AG08395 (cell line): ENCODE results near the gene RGS19.

Experiments
- DNase-seq: peaks from one replicate; pipeline ENCODE4 v3.0.0; 2012; ENCODE audit warnings: mixed read lengths, low spot score

Gene RGS19

DNA sequence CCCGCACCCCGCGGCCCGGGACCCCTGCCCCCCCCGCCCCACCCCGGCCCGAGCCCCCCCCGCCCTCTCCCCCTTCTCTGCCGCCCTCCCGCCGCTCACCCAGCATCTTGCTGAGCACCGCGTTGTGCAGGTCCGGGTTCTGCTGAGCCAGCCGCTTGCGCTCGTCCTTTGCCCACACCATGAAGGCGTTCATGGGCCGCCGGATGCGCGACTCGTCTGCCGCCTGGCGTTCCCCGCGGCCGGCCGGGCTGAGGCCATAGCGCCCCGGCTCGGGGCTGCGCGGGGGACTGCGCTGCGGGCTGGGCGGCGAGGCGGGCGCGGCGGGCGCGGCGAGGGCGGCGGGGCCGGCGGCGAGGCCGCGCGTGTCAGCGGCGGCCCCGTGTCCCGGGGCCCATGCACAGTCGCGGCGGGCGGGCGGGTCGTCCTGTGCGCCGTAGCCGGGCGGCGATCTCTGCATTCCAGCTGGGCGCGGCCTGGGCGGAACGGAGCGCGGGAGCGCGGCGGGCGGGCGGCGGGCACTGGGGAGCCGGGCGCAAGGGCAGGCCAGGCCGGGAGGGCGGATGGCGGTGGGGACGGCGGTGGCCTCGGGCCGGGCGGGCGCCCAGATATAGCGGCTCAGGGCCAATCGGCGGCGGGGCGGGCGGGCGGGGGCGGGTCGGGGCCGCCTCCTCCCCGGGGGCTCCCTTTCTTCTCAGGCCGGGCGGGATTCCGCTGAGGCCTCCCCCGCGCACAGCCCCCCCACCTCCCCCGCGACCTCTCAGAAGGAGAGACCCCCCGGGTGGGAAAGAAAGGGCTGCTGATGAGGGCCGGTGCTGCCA is 30.0 kb downstream of the RGS19 start, which contains the start of gene SOX18:
SOX18 (minus strand) TSS at position 580 of the 818 bp plus-strand sequence; CDS start at position 457, 123 bp downstream.
- DNase-seq, result no peak

DNA sequence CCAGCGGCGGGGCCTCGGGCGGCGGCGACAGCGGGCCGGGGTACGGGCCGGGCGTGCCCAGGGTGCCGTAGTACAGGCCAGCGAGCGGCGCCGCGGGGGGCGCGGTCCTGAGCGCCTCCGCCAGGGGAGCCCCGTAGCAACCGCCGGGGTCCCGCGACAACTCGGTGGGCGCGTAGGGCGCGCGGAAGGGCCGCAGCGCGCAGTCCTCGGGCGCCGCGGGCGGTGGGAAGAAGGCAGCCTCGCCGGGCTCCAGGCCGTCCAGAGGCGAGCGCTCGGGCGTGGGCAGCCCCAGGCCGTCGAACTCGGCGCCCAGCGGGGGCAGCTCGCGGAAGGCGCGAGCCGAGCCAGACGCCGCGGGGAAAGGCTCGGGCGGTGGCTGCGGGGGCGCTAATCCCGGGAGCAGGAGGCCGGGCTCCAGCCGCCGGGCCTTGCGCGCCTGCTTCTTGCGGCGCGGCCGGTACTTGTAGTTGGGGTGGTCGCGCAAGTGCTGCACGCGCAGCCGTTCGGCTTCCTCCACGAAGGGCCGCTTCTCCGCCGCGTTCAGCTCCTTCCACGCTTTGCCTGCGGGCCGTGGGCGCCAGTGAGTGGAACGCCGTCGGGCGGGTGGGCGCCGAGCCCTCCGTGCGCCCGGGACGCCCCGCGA is 30.8 kb downstream of the RGS19 start:
- DNase-seq, result no peak

DNA sequence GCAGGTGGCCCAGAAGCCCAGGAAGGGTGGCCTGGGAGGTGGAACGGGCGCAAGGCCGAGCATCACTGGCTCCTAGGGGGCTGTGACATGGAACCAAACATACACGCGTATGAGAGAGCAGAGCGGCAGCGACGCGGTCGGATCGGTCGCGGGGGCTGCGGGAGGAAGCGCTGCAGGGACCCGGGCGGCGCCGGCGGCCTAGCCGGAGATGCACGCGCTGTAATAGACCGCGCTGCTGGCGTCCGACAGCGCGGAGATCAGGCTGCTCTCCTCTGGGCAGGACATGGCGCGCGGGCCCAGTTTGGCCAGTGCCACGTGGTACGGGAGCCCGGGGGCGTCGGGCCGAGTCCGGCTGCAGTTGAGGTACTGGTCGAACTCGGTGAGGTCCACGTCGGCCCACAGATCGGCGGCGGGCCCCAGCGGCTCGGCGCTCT is 31.3 kb downstream of the RGS19 start:
- no peak for DNase-seq

DNA sequence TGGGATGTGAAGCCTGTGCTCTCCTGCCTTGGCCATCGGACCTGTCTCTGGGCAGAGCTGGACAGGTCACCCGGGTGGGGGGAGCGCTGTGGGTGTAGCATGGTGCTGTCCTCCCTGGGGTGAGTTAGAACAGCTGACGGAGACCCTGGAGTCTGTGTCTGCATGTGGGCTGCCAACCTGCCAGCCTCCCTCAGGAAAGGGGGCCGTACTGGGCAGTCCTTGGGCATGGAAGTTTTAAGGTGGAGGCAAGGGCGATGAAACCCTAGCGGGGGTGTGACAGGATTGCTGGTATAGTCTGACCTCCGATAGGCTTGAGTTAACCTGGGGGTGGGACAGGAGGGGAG is 32.3 kb downstream of the RGS19 start:
- no peak for DNase-seq

DNA sequence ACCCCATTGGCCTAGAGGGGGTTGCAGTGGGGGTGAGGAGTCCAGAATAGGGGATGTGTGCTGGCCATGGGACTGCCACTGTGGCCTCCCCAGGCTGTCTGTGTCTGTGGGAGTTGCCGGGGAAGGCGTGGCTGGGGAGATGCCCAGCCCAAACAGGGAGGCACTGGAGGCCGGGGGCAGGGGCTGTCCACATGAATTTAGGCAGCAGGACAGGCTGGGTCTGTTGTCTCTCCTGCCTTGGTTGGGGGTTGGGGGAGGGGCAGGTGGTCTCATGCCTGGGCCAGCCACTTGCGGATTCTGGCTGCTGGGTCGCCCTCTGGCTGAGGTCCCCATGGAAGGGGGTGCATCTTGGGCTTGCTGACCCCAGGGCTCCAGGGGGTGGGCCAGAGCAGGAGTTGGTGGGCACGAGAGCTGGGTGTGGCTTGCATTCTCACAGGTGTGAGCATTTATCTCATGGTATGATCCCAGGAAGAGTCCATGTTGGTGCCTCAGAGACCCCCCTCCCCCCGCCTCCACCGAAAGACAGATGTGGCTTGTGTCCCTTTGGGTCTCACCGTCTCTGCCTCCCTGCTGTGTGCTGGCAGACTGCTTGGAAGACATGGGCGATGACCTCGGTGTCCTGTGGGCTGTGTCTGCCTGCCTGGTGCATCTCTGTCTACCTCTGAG is 33.8 kb downstream of the RGS19 start:
- DNase-seq, result no peak

DNA sequence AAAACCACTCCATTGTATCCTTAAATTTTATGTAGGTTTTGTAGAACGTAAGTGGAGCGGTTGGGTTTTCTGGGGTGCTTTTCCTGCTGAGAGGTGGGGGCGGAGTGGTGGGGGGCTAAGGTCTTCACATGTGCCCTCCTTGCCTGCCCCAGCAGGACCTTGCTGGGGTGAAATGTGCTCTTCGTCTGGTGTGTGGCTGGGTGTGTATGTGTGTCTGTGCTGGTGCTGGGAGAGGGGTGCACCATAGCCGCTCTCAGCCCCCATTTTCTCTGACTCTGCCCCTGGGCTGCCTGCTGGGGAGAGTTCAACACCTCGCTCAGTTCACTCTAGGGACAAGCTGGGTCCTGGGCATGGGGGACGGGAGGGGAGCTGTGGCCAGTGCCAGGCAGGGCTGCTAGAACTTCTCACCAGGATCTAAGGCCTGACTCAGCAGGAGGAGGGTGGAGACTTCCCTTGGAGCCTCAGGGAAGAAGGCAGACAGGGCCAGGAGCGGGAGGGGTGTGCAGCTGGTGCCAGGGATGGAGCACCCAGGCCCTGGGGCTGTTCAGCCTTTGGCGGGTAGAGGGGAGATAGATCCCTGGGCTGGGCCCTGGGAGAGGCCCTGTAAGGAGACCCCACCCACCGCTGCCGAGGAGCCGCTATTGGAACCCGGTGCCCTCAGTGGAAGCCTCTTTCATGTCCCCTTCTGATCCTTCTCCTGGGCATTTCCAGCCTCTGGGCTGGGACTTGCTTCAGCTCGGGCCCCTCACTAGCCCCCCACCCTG is 34.7 kb downstream of the RGS19 start:
- peak; percentile 81 for DNase-seq

DNA sequence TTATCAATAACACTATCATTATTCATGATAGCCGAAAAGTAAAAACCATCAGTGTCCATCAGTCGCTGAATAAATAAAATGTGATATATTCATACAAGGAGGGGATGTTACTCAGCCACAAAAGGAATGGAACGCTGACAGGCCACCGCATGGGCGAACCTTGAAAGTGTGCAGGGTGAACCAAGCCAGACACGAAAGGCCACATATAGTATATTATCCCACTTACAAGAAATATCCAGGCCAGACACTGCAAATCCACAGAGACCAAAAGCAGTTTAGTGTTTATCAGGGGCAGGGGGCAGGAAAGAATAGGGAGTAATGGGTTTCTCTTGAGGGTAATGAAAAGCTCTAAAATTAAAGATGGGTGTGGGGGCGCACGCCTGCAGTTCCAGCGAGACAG is 35.5 kb downstream of the RGS19 start:
- no peak for DNase-seq

DNA sequence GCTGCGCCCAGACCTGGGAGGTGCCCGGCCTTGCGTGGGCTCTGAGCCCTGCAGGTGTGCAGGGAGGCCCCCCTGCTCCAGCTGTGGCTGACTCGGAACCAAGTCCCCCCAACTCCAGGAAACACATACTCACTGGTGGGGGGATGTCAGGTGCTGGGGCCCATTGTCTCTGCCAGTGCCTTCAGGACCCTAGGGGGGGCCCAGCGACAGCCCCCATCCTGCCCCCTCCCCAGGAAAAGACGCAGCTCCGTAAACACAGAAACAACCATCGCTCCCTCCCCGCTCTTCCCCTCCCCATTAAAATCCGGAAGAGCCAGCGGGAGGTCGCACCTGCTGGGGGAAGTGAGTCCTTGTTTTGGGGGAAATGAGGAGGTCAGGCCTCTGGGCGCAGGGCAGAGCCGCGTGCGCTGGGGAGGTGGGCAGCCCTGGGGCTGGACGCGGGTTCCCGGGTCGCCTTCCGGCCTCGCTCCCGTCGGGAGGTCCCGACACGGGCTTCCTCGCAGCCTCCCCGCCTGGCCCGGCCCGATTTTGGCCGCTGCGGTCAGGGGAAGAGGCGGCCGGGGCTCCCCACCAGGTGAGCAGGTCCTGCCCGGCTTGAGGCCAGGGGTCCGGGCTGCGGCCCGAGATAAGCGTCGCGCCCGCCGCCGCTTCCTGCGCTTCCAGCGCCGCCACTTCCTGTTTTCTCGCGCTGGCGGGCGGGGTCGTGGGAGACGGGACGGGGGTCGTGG is 37.1 kb downstream of the RGS19 start:
- DNase-seq, result no peak

DNA sequence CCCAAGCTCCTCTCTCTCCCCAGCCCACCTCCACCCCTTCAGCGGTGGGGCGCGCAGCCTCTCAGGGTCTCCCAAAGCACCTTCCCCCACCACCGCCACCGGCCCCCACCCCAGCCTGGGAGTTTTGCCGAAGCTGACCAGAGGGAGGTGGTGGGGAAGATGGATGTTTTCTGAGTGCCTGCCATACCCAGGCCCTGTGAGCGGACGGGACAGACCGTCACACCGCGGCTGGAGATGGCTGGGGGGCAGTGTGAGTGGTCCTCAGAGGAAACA is 37.6 kb downstream of the RGS19 start:
- DNase-seq, result no peak

DNA sequence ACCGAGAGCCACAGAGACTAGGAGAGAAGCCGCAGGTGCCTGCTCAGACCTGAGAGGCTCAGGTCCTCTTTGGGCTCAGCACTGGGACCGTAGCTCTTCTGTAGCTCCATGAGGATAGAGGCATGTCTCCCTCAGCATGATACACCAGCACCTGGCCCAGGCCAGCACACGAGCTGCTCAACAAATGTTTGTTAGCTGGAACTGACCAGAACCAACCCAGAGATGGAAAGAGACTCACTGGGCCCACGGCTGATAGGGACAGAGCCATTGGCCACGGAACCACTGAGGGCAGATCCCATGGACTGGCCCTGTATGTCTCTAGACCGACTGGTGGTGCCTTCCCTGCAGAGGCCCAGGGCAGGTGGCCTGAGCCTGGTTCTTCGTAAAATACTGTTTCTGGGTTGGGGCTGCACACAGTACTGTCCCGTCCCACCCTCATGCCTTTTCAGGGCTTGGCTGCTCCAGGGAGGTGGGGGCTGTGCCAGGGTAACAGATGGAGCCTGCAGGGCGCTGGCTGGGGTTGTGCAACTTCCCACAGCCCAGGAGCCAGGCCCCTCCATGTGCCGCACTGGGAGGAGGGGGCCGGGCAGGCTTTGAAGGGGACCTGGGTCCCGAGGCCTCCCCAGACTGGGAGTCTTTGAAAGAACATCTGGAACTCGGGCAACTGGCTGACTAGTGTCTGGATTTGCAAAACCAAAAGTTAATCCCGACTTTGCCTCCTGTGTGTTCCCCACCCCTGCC is 38.1 kb downstream of the RGS19 start:
- DNase-seq, result no peak

DNA sequence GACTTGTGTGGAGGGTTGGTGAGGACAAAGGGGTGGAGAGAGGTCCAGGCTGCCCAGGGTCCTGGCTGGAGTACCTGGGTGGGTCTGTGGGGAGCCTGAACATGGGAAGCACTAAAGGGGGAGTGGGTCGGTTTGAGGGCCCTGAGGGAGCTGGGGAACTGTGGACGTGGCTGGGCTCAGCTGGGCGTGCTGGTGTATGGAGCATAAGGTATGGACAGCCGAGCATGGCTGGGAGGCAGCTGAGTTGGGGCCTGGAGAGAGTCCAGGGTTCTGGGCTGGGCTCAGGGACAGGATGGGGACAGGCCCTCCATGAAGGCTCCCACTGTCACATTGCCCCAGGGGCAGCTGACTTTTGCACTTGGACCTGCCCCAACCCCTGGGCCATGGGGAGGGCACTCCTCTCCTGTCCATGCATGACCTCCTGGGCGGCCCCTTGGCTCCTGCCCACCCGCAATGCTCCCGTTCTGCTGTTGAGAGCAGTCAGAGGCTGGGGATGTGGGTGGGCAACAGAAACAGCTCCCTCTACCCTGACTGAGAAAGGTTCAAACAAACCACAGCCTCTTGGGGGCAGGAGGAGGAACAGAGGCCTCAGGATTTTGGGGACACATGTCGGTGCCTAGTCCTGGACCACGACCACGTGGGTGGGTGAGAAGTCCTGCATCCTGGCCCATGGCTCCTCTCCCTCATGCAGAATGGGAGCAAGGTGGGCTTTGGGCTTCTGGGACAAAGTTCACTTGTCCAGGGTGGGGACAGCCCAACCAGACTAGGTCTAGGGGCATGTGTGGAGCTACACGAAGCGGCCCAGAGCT is 38.9 kb downstream of the RGS19 start:
- DNase-seq, result no peak

DNA sequence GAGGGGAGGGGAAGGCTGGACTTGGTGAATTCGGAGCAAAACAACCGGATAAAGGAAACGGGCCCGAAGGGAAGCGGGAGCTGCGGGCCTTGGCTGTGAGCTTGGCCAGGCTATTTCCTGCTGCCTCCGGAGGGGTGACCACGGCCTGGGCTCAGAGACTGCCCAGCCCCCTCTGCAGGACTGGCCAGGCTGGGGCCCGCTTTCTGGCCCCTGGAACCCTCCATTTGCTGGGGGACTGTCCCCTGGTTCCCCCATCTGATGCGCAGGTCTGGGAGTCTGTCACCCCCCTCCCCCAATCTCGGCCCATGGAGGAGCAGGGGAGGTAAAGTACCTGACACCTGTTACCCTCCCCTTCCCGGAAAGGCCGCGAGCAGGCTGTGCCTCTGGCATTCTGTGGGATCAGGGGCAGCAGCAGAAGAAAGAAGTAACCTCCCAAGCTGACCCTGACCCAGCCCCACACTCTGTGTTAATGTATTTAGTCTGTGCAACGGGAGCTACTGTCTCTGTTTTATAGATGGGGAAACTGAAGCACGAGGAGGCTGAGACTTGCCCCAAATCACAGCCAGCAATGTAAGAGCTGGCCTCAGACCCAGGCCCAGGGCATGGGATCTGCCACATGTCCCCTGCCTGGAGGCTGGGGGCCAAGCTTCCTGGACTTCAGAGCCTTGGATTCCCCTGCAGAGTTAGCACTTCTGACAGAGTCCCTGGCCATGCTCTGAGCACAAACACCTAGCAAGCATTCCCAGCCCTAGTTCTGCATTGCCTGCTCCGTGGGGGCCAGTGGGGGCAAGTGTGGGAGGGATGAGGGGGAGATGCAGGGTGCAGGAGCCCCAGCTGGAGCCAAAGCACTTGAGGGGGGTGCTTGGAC is 39.8 kb downstream of the RGS19 start:
- DNase-seq, result no peak

DNA sequence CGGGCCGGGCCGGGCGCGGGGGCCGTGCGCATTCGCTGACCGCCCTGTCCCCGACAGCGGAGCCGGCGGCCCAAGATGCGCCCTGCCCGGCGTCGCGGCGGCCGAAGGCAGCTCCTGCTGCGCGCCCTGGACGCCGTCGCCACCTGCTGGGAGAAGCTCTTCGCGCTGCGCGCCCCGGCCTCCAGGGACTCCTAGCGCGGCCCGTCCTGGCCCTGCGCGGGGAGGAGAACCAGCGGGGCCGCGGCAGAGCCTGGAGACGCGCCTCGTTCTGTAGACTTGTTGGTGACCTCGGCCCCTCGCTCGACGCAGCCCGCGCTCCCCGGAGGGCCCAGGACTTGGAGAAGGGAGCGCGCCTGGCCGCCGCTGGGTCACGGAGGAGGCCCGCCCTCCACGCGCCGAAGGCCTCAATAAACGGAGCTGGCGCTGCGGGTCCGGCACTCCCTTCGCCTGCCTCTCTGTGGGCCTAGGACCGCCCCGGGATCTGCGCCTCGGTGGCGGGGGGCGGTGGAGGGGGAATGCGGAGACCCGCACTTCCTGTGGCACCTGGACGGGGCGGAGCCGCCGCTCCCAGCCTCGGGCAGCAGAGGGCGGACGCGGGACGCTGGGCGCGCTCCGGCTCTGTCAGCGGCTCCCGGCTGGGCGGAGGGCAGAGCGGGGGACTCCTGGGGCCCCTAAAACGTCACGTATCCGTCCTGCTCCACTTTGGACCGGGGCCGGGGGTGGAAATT is 40.6 kb downstream of the RGS19 start:
- DNase-seq, result peak; percentile 76

DNA sequence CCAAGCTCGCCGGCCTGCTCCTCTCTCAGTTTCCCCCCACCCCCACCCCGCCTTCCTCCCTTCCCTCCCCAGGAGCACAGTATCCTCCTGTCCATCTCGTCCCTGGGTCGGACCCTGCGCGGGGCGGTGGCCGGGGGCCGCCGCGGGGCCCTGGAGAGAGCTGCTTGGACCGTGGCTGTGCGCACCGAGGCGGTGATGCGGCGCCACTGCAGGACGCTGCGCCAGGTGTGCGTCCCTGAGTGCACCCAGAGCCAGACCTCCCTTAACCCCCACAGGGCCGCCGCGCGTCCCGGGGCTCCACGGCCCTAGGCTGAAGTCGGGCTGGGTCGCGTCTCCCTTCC is 41.1 kb downstream of the RGS19 start:
- no peak for DNase-seq

DNA sequence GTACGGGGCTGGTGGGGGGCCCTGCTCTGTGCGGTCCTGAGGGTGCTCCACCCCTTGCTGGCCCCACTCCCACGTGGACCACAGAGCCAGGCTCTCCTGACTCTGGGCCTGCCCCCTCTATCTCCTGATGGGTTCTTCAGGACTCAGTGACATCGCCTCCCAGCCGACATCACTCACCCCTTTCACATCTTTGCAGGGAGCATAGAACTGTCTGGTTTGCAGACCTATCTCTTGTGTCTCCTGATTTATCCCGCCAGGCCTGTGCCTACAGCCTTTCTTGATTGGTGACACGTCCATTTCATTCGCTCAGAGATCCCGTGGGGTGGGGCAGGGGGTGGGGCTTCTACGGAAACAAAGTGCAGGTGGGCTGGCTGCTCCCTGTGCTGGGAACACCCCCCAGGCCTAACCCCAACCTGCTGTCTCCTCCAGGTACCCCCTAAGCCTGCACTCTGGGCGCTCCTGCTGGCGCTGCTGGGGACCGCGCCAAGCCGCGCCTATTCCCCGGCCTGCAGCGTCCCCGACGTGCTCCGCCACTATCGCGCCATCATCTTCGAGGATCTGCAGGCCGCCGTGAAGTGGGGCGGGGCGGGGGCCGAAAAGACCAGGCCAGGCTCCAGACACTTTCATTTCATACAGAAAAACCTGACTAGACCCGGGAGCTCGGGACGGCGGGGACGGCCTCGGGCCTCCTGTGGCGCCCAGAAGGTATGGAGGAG is 41.7 kb downstream of the RGS19 start:
- DNase-seq, result no peak

DNA sequence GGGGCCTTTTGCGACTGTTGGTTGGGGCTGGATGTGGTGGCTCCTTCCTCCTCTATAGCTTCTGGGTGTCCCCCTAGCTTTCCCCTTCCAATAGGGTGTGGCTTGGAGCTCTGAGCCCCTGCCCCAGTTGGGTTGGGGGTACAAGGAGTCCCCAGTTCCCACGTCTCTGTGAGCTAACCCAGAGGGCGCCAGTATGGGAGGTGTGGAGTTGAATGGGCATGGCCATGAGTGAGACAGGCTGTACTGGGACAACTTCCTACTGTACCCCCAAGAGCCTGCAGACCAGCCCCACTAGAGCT is 42.2 kb downstream of the RGS19 start:
- DNase-seq, result no peak

DNA sequence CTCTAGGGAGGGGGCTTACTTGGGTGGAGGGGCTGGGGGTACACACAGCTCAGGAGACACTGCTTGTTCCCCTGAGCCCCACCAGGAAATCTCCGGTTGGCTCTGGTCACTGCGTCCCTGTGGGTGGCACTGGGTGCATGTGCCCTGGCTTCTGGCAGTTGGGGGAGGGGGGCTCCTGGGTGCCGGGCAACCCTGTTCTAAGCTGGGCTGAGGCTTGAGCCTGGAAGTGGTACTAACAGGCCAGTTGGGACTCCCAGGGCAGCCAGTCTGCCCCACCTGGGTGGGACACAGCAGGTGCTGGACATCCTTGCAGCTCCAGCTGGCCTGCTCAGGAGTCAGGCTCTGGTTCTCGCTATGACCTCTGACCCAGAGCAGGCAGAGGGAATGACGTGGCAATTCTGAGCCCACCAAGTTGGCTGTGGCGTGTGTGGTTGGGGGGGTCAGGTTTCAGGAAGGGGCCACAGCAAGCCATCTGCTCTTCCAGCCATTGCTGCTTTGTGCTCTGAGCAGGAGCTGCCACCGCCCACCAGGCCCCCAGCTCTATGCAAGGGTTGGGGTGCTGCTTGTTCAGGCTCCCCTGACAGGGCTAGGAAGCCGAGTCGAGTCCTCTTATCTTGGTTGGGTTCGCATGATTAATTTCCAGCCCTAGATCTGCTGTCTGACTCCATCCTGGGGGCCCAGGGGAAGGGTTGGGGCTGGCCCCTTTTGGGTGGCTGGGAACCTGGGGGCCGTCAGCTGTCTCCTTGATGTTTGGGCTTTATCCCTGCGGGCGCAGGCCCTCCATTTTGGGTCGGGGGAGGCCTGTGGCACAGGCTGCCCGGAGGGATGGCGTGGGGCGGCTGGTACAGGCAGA is 42.7 kb downstream of the RGS19 start:
- DNase-seq, result no peak
